Activated naive CD8-positive, alpha-beta T cell treated with anti-CD3 and anti-CD28 coated beads, Interleukin-2, amount 10 ng/mL, durations not matched to agents 7 days and 5 days (primary cell): ENCODE data around the gene PHACTR2. TPM values are rescaled to one million over a fixed set of nuclear protein-coding genes. Genes with fewer than 3 reads are reported as not detected.
"Not testable (repeated sequence)": the region's sequence is repeated elsewhere in the genome, so short reads cannot be mapped to it uniquely, and the experiment has no call there.

ENCODE experiments used
- ATAC-seq: fragments of 150-1000 bp; cut with Tn5 transposase; one replicate; pipeline ENCODE4 v1.10.0; 2021; ENCODE audit warnings: low read depth, moderate library complexity
- POLR2A ChIA-PET: fragments of 350-600 bp; sonication (Branson Sonifier 250); formaldehyde crosslinking; loops from one replicate; lab custom pipeline; 2021; ENCODE audit warnings: antibody characterized with exemption; lab: Charles Lee
- DNase-seq: peaks from one replicate; pipeline ENCODE4 v3.0.0; 2021
- H3K27ac Mint-ChIP-seq: one replicate; pipeline ENCODE4 v1.8.0; 2022; ENCODE audit warnings: mild to moderate bottlenecking, mixed read lengths
- H3K27me3 Mint-ChIP-seq: one replicate; pipeline ENCODE4 v1.8.0; 2022; ENCODE audit warnings: mild to moderate bottlenecking, moderate library complexity, mixed read lengths
- H3K36me3 Mint-ChIP-seq: one replicate; pipeline ENCODE4 v1.8.0; 2021; ENCODE audit warnings: mild to moderate bottlenecking, mixed read lengths
- H3K4me1 Mint-ChIP-seq: one replicate; pipeline ENCODE4 v1.8.0; 2021; ENCODE audit warnings: mixed read lengths
- H3K4me3 Mint-ChIP-seq: one replicate; pipeline ENCODE4 v1.8.0; 2022; ENCODE audit warnings: mild to moderate bottlenecking, moderate library complexity, mixed read lengths
- H3K9me3 Mint-ChIP-seq: one replicate; pipeline ENCODE4 v1.8.0; 2021; ENCODE audit warnings: mixed read lengths
- total RNA-seq, 2 experiments: library from RNA; stranded (reverse); gene quantifications; one replicate each; pipeline ENCODE4 v1.2.3, GENCODE V29; 2021

PHACTR2 gene
- total RNA-seq, 2 experiments from 2014 or later: 29.7 to 30.5 TPM

DNA sequence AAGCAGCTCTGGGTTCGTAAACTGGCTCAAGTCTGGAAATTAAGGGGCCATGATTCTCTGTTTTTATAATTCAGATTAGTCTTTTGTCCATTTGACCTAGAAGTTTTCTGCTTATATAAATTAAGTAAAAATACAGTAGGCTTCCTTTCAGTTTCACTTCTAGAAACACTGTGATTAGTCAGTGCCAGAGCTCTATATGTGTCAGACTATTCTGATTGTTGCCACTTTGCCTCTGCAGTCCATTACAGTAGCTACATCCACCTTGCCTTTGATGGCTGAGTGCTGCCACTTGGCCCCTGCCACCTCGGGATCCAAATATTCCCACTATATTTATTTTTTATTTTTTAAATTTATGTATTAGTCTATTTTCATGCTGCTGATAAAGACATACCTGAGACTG, 194.4 kb downstream of the PHACTR2 start:
- no peak overlapping the region for H3K4me3 Mint-ChIP-seq
- peaks cover 5% of the 10 kb centered on the region for H3K9me3 Mint-ChIP-seq
- H3K36me3 Mint-ChIP-seq: peaks cover 12% of the 10 kb centered on the region
- POLR2A ChIA-PET: interaction anchor here (1.5 kb wide), 1 partner anchor 29 kb away, joined by 4 read pairs; the partner anchor contains the start of gene LTV1
- DNase-seq (no peak), ATAC-seq (peak; percentile 92)
- peak overlapping the region; percentile 32 for H3K27ac Mint-ChIP-seq
- no peaks in the 10 kb centered on the region for H3K27me3 Mint-ChIP-seq
- peaks cover 11% of the 10 kb centered on the region for H3K4me1 Mint-ChIP-seq

- ATAC-seq, H3K9me3 Mint-ChIP-seq, POLR2A ChIA-PET, H3K27ac Mint-ChIP-seq, H3K4me3 Mint-ChIP-seq, H3K27me3 Mint-ChIP-seq, DNase-seq: not testable (repeated sequence)
- H3K36me3 Mint-ChIP-seq: peaks cover 12% of the 10 kb centered on the region
- H3K4me1 Mint-ChIP-seq: peaks cover 11% of the 10 kb centered on the region
Observed at GRCh38 chr6:143873600-143873999, 195.8 kb downstream of the PHACTR2 start.

DNA sequence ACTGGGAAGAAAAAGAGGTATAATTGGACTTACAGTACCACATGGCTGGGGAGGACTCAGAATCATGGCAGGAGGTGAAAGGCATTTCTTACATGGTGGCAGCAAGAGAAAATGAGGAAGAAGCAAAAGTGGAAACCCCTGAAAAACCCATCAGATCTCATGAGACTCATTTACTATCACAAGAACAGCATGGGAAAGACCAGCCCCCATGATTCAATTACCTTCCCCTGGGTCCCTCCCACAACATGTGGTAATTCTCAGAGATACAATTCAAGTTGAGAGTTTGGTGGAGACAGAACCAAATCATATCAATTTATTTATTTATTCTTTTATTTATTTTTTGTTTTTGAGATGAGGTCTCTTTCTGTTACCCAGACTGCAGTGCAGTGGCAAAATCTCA, 196.7 kb downstream of the PHACTR2 start:
- H3K9me3 Mint-ChIP-seq, POLR2A ChIA-PET, H3K27ac Mint-ChIP-seq, H3K27me3 Mint-ChIP-seq, ATAC-seq, DNase-seq, H3K4me3 Mint-ChIP-seq: not testable (repeated sequence)
- Mint-ChIP-seq H3K36me3 (peaks cover 12% of the 10 kb centered on the region), H3K4me1 (peaks cover 11% of the 10 kb centered on the region)

DNA sequence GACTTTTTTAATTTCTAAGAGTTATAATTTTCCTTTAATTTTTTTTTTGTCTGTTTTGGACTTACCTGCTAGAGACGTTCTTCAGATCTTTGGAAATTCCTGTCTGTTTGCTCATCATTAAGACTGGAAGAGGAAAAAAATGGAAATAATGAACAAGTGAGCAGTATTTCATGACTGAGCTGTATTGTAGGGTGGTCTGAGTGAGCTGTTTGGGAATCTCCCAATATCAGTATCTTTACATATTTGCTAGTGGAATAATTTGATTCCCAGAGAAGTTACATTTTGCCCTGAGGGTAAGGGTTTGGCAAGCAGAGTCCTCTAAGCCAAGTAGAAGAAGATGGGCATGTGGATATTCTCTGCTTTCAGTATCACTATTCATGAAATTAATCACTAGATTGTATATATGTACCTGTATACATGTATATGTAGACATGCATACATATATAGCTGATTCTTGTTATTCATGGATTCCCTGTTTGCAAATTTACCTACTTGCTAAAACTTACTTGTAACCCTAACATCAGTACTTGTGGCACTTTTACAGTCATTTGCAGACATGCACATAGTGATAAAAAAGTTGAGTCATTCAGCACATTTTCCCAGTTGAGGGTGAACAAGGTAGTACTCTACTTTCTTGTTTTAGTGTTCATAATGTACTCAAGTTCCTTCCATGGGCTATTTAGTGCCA, 200.0 kb downstream of the PHACTR2 start:
- no peak overlapping the region for H3K4me3 Mint-ChIP-seq
- DNase-seq (no peak), ATAC-seq (no peak)
- peaks cover 7% of the 10 kb centered on the region for H3K4me1 Mint-ChIP-seq
- POLR2A ChIA-PET: no interaction called here
- peaks cover 5% of the 10 kb centered on the region for H3K27me3 Mint-ChIP-seq
- peaks cover 7% of the 10 kb centered on the region for H3K9me3 Mint-ChIP-seq
- H3K36me3 Mint-ChIP-seq: peaks cover 10% of the 10 kb centered on the region
- H3K27ac Mint-ChIP-seq: no peak overlapping the region

- Mint-ChIP-seq H3K36me3 (peaks cover 6% of the 10 kb centered on the region), H3K4me3 (no peak overlapping the region), H3K9me3 (peaks cover 7% of the 10 kb centered on the region), H3K27me3 (peaks cover 6% of the 10 kb centered on the region), H3K4me1 (peaks cover 1% of the 10 kb centered on the region), H3K27ac (no peak overlapping the region)
- no peak for ATAC-seq
- POLR2A ChIA-PET: interaction anchor here (0.6 kb wide), 1 partner anchor 665 kb away, joined by 6 read pairs; no protein-coding TSS in a partner anchor
- no peak for DNase-seq
Observed at GRCh38 chr6:143878272-143878760, 200.6 kb downstream of the PHACTR2 start.

- DNase-seq: no peak
- Mint-ChIP-seq H3K27ac (no peak overlapping the region), H3K9me3 (peaks cover 5% of the 10 kb centered on the region), H3K27me3 (peaks cover 6% of the 10 kb centered on the region), H3K4me1 (no peaks in the 10 kb centered on the region), H3K36me3 (no peaks in the 10 kb centered on the region), H3K4me3 (no peak overlapping the region)
- no peak for ATAC-seq
- POLR2A ChIA-PET: no interaction called here
Observed at GRCh38 chr6:143880412-143880811, 202.6 kb downstream of the PHACTR2 start.

Other genes with a start within 250 kb of the PHACTR2 start
- 10 to 100 TPM; 22.8 to 27.0 TPM for gene ADAT2, start 227.3 kb upstream of the PHACTR2 start, total RNA-seq
- 10 to 100 TPM; 21.0 TPM for gene PEX3, start 227.2 kb upstream of the PHACTR2 start, total RNA-seq
- 10 to 100 TPM; 12.1 to 13.4 TPM for gene FUCA2, start 166.2 kb upstream of the PHACTR2 start, total RNA-seq
- gene LTV1, start 165.4 kb downstream of the PHACTR2 start, total RNA-seq: 10 to 100 TPM; 20.8 to 22.0 TPM
- gene ZC2HC1B, start 186.5 kb downstream of the PHACTR2 start, total RNA-seq: not detected